SU-DHL-6 (cell line): Measurements from ENCODE around the gene UGT1A10.

Source experiments
- H2AFZ ChIP-seq: fragments of 200-600 bp; sonication (generic); 2 replicates; pipeline ENCODE4 v1.6.1; 2014; ENCODE audit warnings: low read depth, mild to moderate bottlenecking, moderate library complexity, mixed read lengths, antibody characterized with exemption, low read length; ENCODE audit not compliant: severe bottlenecking
- H3F3A ChIP-seq: fragments of 200-600 bp; shearing (Covaris generic); 2 replicates; pipeline ENCODE4 v1.6.0; 2016; ENCODE audit warnings: antibody characterized with exemption, mild to moderate bottlenecking; ENCODE audit not compliant: insufficient read depth
- H3K27ac ChIP-seq: fragments of 200-600 bp; sonication (generic); 2 replicates; pipeline ENCODE4 v1.5.1; 2016; ENCODE audit warnings: low read depth, mild to moderate bottlenecking, low read length, moderate library complexity, mixed read lengths
- H3K27me3 ChIP-seq: fragments of 200-600 bp; sonication (generic), shearing (Covaris generic); 2 replicates; pipeline ENCODE4 v1.6.0; 2014; ENCODE audit warnings: mild to moderate bottlenecking, low read length
- H3K36me3 ChIP-seq: fragments of 200-600 bp; sonication (generic); 2 replicates; pipeline ENCODE4 v1.6.1; 2014; ENCODE audit warnings: mild to moderate bottlenecking, low read length, mixed read lengths
- H3K4me2 ChIP-seq: fragments of 300-600, 200-600 bp; shearing (Covaris generic), sonication (generic); 2 replicates; pipeline ENCODE4 v1.6.0; 2014; ENCODE audit warnings: low read length, low read depth, mild to moderate bottlenecking; ENCODE audit not compliant: poor library complexity, severe bottlenecking
- H3K4me3 ChIP-seq: fragments of 200-600 bp; sonication (generic); 2 replicates; pipeline ENCODE4 v1.5.1; 2014; ENCODE audit warnings: antibody characterized with exemption, low read length, mild to moderate bottlenecking, mixed read lengths; ENCODE audit not compliant: insufficient read depth, poor library complexity, severe bottlenecking
- H3K79me2 ChIP-seq: fragments of 200-600 bp; sonication (generic); 2 replicates; pipeline ENCODE4 v1.6.1; 2014; ENCODE audit warnings: mild to moderate bottlenecking, low read length, moderate library complexity; ENCODE audit not compliant: insufficient read depth
- H3K9ac ChIP-seq: fragments of 200-600 bp; sonication (generic); 2 replicates; pipeline ENCODE4 v1.7.0; 2014; ENCODE audit warnings: mild to moderate bottlenecking, low read length
- H3K9me2 ChIP-seq: fragments of 200-600 bp; sonication (generic); replicated peaks from 2 replicates; pipeline ENCODE4 v1.6.1; 2014; ENCODE audit warnings: low read length; ENCODE audit not compliant: insufficient read depth
- H3K9me3 ChIP-seq: fragments of 200-600 bp; sonication (generic); 2 replicates; pipeline ENCODE4 v1.6.1; 2014; ENCODE audit warnings: low read length, mixed read lengths; ENCODE audit not compliant: insufficient read depth
- H4K20me1 ChIP-seq: fragments of 200-600 bp; sonication (generic); 2 replicates; pipeline ENCODE4 v1.6.1; 2014; ENCODE audit warnings: low read depth, mild to moderate bottlenecking, antibody characterized with exemption, low read length, moderate library complexity, mixed read lengths
- EZH2phosphoT487 ChIP-seq: fragments of 200-600 bp; sonication (generic), shearing (Covaris generic); conservative IDR thresholded peaks from 2 replicates; pipeline ENCODE4 v1.6.1; 2018; ENCODE audit warnings: mild to moderate bottlenecking, antibody characterized with exemption, low read length, moderate library complexity, mixed read lengths
- TF ChIP-seq, protein P1 (sequence below): fragments of 200-600 bp; sonication (generic); IDR thresholded peaks from one replicate; pipeline ENCODE4 v1.5.1; 2017; ENCODE audit warnings: antibody characterized with exemption, mild to moderate bottlenecking, low read length, moderate library complexity; ENCODE audit not compliant: insufficient read depth, poor library complexity, severe bottlenecking

The UGT1A10 gene

GRCh38 chr2:233817995-233818638 lies 181.9 kb downstream of the UGT1A10 start:
- Histone ChIP-seq H2AFZ (no peak overlapping the region), H3K9me3 (no peaks in the 10 kb centered on the region), H3K4me2 (no peak overlapping the region), H3K27me3 (no peaks in the 10 kb centered on the region), H4K20me1 (no peaks in the 10 kb centered on the region), H3K9ac (no peak overlapping the region), H3K4me3 (no peak overlapping the region), H3K36me3 (no peaks in the 10 kb centered on the region), H3F3A (no peaks in the 10 kb centered on the region), H3K79me2 (no peaks in the 10 kb centered on the region), H3K9me2 (no peaks in the 10 kb centered on the region), H3K27ac (no peak overlapping the region)
- TF ChIP-seq, protein P1, sequence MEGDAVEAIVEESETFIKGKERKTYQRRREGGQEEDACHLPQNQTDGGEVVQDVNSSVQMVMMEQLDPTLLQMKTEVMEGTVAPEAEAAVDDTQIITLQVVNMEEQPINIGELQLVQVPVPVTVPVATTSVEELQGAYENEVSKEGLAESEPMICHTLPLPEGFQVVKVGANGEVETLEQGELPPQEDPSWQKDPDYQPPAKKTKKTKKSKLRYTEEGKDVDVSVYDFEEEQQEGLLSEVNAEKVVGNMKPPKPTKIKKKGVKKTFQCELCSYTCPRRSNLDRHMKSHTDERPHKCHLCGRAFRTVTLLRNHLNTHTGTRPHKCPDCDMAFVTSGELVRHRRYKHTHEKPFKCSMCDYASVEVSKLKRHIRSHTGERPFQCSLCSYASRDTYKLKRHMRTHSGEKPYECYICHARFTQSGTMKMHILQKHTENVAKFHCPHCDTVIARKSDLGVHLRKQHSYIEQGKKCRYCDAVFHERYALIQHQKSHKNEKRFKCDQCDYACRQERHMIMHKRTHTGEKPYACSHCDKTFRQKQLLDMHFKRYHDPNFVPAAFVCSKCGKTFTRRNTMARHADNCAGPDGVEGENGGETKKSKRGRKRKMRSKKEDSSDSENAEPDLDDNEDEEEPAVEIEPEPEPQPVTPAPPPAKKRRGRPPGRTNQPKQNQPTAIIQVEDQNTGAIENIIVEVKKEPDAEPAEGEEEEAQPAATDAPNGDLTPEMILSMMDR, result no peak
- TF ChIP-seq EZH2phosphoT487, result no peak

DNA sequence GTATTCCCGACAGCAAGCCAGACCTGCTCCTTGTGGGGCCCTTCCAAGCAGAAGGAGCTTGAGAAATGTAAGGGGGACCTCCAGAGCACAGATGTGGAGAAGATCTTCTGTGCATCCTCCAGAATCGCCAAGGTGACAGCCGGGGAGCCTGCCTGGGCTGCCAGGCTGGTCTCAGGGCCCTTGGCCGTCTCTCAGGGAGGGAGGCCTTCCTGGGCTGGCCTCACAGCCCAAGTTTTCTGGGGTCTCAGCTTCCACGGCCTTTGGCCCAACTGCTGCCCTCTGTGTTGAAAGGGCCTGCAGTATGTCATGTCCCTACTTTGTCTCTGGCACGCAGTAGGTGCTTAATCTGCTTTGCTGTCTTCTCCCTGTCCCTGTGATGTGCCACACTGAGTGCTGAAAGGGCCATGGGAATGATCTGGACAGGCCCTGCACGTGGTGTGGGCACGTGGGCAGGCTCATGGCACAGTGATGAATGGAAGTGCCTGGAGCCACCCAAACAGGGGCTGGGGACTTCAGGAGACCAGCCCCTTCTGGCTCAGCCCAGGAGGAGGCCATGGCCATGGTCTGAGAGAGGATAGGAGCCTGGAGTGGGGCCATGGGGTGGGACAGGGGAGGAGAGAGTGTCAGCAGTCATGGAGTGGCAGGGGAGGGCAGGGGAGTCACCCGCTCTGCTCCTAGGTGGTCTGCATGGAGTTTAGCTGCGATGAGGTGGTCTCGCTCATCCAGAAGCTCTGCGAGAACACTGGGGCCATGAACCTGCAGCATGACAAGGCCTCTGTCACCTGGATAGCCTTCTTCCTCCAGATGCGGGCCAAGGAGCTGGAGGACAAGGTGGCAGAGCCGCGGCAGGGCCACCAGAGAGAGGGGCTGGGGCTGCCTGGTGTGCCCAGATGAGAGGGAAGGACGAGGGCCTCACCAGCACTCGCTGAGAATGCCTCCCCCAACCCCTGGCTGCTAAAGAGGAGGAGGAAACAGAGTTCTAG lies 182.7 kb downstream of the UGT1A10 start:
- Histone ChIP-seq H3K79me2 (no peaks in the 10 kb centered on the region), H3K36me3 (no peaks in the 10 kb centered on the region), H3K27ac (no peak overlapping the region), H3K9ac (no peak overlapping the region), H2AFZ (no peak overlapping the region), H3F3A (no peaks in the 10 kb centered on the region), H3K4me3 (no peak overlapping the region), H3K27me3 (no peaks in the 10 kb centered on the region), H3K9me3 (no peaks in the 10 kb centered on the region), H3K4me2 (no peak overlapping the region), H4K20me1 (no peaks in the 10 kb centered on the region), H3K9me2 (no peaks in the 10 kb centered on the region)
- TF ChIP-seq, protein P1, result no peak
- no peak for TF ChIP-seq EZH2phosphoT487

DNA sequence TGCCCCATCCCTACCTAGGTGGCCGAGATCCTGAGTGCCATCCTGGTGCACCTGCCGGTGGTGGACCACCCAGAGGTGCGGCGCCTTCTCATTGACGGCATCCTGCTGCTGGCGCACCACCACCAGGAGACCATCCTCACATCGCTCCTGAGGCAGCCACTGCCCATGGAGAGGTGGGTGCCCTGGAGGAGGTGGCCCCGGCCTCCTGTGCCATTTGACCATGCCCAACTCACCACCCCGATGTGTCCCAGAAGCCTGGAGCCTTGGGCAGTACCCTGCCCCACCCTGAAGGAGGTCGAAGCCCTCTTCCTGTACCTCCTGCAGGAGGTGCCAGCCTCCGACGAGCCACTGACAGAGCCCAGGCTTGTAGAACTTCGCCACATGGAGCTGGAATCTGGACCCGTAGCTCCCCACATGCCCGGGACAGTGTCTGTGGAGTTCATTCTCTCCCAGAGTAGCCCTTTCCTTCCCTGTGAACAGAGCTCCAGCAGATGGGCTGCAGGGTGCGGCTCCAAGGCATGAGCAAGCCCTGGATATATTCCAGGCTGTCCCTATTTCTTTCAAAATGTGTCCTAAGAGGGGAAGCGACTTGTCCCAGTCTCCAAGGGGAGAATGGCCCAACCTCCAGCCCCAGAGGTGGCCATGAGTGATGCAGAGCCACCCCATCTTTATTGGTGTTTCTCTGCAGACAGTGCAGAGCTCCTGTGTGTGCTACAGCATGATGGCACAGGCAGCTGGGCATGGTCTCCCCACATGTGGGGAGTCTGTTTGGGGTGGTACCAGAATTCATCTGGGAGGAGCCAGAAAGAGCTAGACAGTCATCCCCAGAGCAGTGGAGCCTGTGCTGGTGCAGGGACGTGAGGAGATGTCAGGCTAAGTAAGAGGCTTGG lies 183.9 kb downstream of the UGT1A10 start:
- H3K4me3 ChIP-seq, result no peak overlapping the region
- no peak for TF ChIP-seq EZH2phosphoT487
- TF ChIP-seq, protein P1, result no peak
- H3K79me2 ChIP-seq, result no peaks in the 10 kb centered on the region
- no peaks in the 10 kb centered on the region for H3K36me3 ChIP-seq
- no peaks in the 10 kb centered on the region for H3K9me3 ChIP-seq
- no peak overlapping the region for H3K9ac ChIP-seq
- no peaks in the 10 kb centered on the region for H3K27me3 ChIP-seq
- H4K20me1 ChIP-seq, result no peaks in the 10 kb centered on the region
- H3K9me2 ChIP-seq, result no peaks in the 10 kb centered on the region
- H3K4me2 ChIP-seq, result no peak overlapping the region
- H3K27ac ChIP-seq, result no peak overlapping the region
- H2AFZ ChIP-seq, result no peak overlapping the region
- no peaks in the 10 kb centered on the region for H3F3A ChIP-seq
